B cell (primary cell): ENCODE results near the gene ZNF554. TPM values are rescaled to one million over a fixed set of nuclear protein-coding genes. Genes with fewer than 3 reads are reported as not detected.

Source experiments
- ATAC-seq: fragments of 200-7000 bp; cut with Tn5 transposase; one replicate; pipeline ENCODE4 v1.10.0; 2021; ENCODE audit warnings: low read depth, mild to moderate bottlenecking, moderate number of reproducible peaks, moderate library complexity
- CTCF ChIA-PET: fragments of 350-600 bp; sonication (Branson Sonifier 250); formaldehyde crosslinking; loops from one replicate; lab custom pipeline; 2021; ENCODE audit warnings: antibody characterized with exemption, inconsistent platforms; lab: Charles Lee
- POLR2A ChIA-PET: fragments of 350-600 bp; sonication (Branson Sonifier 250); formaldehyde crosslinking; loops from one replicate; lab custom pipeline; 2021; ENCODE audit warnings: antibody characterized with exemption; lab: Charles Lee
- DNase-seq: peaks from one replicate; pipeline ENCODE4 v3.0.0; 2013
- H2AFZ ChIP-seq: 2 replicates; pipeline ENCODE4 v1.6.1; 2012; ENCODE audit warnings: mild to moderate bottlenecking, low read depth, low read length; ENCODE audit not compliant: insufficient read depth, poor library complexity, severe bottlenecking
- H3K27ac ChIP-seq, 2 donors: 1 replicate in 1 of 2; 2 replicates in 1 of 2; pipeline ENCODE4 v1.5.1; 2012 to 2013; ENCODE audit warnings: low read length in 2 of 2, mild to moderate bottlenecking in 2 of 2, moderate library complexity in 1 of 2
- H3K27me3 ChIP-seq, 4 experiments: fragments of 200-600 bp in 1 of 4; sonication (generic) in 1 of 4; replicated peaks in 1 of 4; 1 replicate in 2 of 4; 2 replicates in 2 of 4; pipeline versions ENCODE4 v1.6.1 to v1.7.0; 2013 to 2016; ENCODE audit warnings: low read length in 3 of 4, mild to moderate bottlenecking in 2 of 4, mixed read lengths in 1 of 4, moderate library complexity in 1 of 4; ENCODE audit not compliant: insufficient read depth in 4 of 4, control insufficient read depth in 3 of 4; ENCODE audit errors: control extremely low read depth in 1 of 4
- H3K36me3 ChIP-seq, 2 experiments: replicated peaks in 1 of 2; 1 replicate in 1 of 2; 2 replicates in 1 of 2; pipeline versions ENCODE4 v1.6.1 to v1.7.1; 2013; ENCODE audit warnings: low read length in 1 of 2; ENCODE audit not compliant: insufficient read depth in 2 of 2, control insufficient read depth in 1 of 2; ENCODE audit errors: control extremely low read depth in 1 of 2, extremely low read depth in 1 of 2
- H3K4me1 ChIP-seq, 2 donors: fragments of 200-600 bp in 1 of 2; sonication (generic) in 1 of 2; 1 replicate in 1 of 2; 2 replicates in 1 of 2; pipeline versions ENCODE4 v1.5.1 to v1.6.1; 2013 to 2017; ENCODE audit warnings: low read length in 2 of 2; ENCODE audit not compliant: control insufficient read depth in 2 of 2, insufficient read depth in 2 of 2
- H3K4me2 ChIP-seq: replicated peaks from 2 replicates; pipeline ENCODE3; 2012; ENCODE audit warnings: mild to moderate bottlenecking, low read depth, low read length; ENCODE audit not compliant: poor library complexity, severe bottlenecking
- H3K4me3 ChIP-seq, 5 experiments: fragments of 200-600 bp in 1 of 5; sonication (generic) in 1 of 5; 1 replicate in 3 of 5; 2 replicates in 2 of 5; pipeline versions ENCODE4 v1.5.1 to v1.7.0; 2011 to 2016; ENCODE audit warnings: low read length in 4 of 5, mild to moderate bottlenecking in 4 of 5, low read depth in 2 of 5, control low read depth in 1 of 5, moderate library complexity in 1 of 5; ENCODE audit not compliant: insufficient read depth in 1 of 5; ENCODE audit errors: control extremely low read depth in 1 of 5, extremely low read depth in 1 of 5
- H3K79me2 ChIP-seq: fragments of 200-600 bp; sonication (generic); one replicate; pipeline ENCODE4 v1.6.0; 2016; ENCODE audit warnings: low read length; ENCODE audit not compliant: control insufficient read depth, insufficient read depth
- H3K9ac ChIP-seq: fragments of 200-600 bp; sonication (generic); 2 replicates; pipeline ENCODE4 v1.6.1; 2017; ENCODE audit warnings: mild to moderate bottlenecking, low read length, moderate library complexity
- H3K9me3 ChIP-seq, 3 donors: one replicate each; pipeline versions ENCODE4 v1.6.1 to v1.7.1; 2013; ENCODE audit warnings: low read length in 2 of 3; ENCODE audit not compliant: control insufficient read depth in 2 of 3, insufficient read depth in 1 of 3; ENCODE audit errors: control extremely low read depth in 1 of 3
- H4K20me1 ChIP-seq: 2 replicates; pipeline ENCODE4 v1.6.0; 2012; ENCODE audit warnings: mild to moderate bottlenecking, low read length; ENCODE audit not compliant: insufficient read depth, control insufficient read depth, poor library complexity, severe bottlenecking
- H3K27ac Mint-ChIP-seq: one replicate; pipeline ENCODE4 v1.8.0; 2021; ENCODE audit warnings: mixed read lengths
- H3K27me3 Mint-ChIP-seq: one replicate; pipeline ENCODE4 v1.8.0; 2021; ENCODE audit warnings: mixed read lengths
- H3K4me1 Mint-ChIP-seq: one replicate; pipeline ENCODE4 v1.8.0; 2021; ENCODE audit warnings: mixed read lengths
- H3K4me3 Mint-ChIP-seq: one replicate; pipeline ENCODE4 v1.8.0; 2021; ENCODE audit warnings: mixed read lengths
- H3K9me3 Mint-ChIP-seq: one replicate; pipeline ENCODE4 v1.8.0; 2022; ENCODE audit warnings: mixed read lengths; ENCODE audit not compliant: insufficient read depth
- EZH2 ChIP-seq: IDR thresholded peaks from 2 replicates; pipeline ENCODE4 v1.6.1; 2012; ENCODE audit warnings: borderline replicate concordance, low read depth, mild to moderate bottlenecking, moderate library complexity, low read length; ENCODE audit not compliant: insufficient read depth, poor library complexity, severe bottlenecking
- WGBS: methylation state at CpG from one replicate; pipeline ENCODE4 v1.1.5; 2013; ENCODE audit warnings: missing lambda C conversion rate; ENCODE audit not compliant: insufficient coverage; 5-methylcytosine and 5-hydroxymethylcytosine counted together
- intact Hi-C: fragments of 100-400 bp; cut with micrococcal nuclease; formaldehyde crosslinking; loops from one replicate; pipeline ENCODE4 v1.10.0; 2022
- polyA plus RNA-seq: library from polyadenylated mRNA; depleted of rRNA; stranded (reverse); fragments of >200 nt; gene quantifications from 2 replicates; pipeline ENCODE4 v1.2.3, GENCODE V29; 2012
- total RNA-seq, 2 donors: library from RNA; stranded (reverse); fragments of 120-200 nt in 1 of 2; gene quantifications; 1 replicate in 1 of 2; 2 replicates in 1 of 2; pipeline versions ENCODE4 v1.2.3 to v1.2.4, GENCODE V29; 2013 to 2022
- TF ChIP-seq, protein P1 (sequence below): fragments of 200-600 bp; IDR thresholded peaks from one replicate; pipeline ENCODE4 v1.8.0; 2022; ENCODE audit warnings: antibody characterized with exemption, mild to moderate bottlenecking

The ZNF554 gene
- total and polyA plus RNA-seq, 2 donors (not counting 1 experiment from before 2014, with no cell fraction given), result 2.8 to 5.9 TPM

DNA sequence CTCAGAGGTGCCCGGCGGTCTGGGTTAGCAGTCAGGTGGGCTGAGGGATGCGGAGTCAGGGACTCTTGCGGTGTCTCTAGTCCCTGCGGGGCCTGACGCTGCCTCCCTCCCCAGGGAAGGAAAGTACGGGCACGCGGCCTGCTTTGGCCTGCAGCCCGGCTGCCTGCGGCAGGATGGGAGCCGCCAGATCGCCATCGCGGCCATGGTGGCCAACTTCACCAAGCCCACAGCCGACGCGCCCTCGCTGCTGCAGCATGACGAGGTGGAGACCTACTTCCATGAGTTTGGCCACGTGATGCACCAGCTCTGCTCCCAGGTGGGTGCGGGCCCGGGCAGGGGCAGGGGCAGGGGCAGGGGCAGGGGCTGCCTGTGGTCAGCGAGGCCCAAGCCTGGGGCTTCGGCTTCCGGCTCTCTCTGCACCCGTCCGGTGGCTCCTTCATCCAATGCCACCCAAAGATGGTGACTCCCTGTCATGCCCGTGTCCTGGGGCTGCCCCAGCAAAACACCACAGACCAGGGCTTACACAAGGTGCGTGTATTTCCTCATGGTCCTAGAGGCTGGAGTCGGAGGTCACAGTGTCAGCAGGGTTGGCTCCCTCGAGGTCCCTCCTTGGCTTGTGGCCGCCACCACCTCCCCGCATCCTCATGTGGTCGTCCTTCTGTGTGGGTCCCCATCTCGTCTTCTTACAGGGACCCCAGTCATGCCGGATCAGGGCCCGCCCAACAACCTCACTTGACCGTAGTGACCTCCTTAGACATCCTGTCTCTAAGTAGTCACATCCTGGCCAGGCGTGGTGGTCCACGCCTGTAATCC is 11.3 kb upstream of the ZNF554 start:
- Histone ChIP-seq H3K9ac (no peak overlapping the region), H3K27ac (no peak overlapping the region), H3K4me2 (no peak overlapping the region), H4K20me1 (no peaks in the 10 kb centered on the region), H3K79me2 (no peaks in the 10 kb centered on the region), H3K4me3 (no peak overlapping the region), H3K9me3 (no peaks in the 10 kb centered on the region), H3K36me3 (peaks cover 0 to 30% of the 10 kb centered on the region in 2 experiments), H3K4me1 (no peaks in the 10 kb centered on the region), H2AFZ (no peak overlapping the region), H3K27me3 (no peaks in the 10 kb centered on the region)
- ChIA-PET POLR2A (no interaction called here), CTCF (no interaction called here)
- Mint-ChIP-seq H3K4me3 (no peak overlapping the region), H3K9me3 (no peaks in the 10 kb centered on the region), H3K27me3 (no peaks in the 10 kb centered on the region), H3K4me1 (no peaks in the 10 kb centered on the region), H3K27ac (no peak overlapping the region)
- intact Hi-C loops, result no loop called here
- ATAC-seq (no peak), DNase-seq (no peak)
- TF ChIP-seq, protein P1, sequence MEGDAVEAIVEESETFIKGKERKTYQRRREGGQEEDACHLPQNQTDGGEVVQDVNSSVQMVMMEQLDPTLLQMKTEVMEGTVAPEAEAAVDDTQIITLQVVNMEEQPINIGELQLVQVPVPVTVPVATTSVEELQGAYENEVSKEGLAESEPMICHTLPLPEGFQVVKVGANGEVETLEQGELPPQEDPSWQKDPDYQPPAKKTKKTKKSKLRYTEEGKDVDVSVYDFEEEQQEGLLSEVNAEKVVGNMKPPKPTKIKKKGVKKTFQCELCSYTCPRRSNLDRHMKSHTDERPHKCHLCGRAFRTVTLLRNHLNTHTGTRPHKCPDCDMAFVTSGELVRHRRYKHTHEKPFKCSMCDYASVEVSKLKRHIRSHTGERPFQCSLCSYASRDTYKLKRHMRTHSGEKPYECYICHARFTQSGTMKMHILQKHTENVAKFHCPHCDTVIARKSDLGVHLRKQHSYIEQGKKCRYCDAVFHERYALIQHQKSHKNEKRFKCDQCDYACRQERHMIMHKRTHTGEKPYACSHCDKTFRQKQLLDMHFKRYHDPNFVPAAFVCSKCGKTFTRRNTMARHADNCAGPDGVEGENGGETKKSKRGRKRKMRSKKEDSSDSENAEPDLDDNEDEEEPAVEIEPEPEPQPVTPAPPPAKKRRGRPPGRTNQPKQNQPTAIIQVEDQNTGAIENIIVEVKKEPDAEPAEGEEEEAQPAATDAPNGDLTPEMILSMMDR, result no peak
- no peak for TF ChIP-seq EZH2
- 98% methylated on average over 39 of the region's 41 CpGs for WGBS

DNA sequence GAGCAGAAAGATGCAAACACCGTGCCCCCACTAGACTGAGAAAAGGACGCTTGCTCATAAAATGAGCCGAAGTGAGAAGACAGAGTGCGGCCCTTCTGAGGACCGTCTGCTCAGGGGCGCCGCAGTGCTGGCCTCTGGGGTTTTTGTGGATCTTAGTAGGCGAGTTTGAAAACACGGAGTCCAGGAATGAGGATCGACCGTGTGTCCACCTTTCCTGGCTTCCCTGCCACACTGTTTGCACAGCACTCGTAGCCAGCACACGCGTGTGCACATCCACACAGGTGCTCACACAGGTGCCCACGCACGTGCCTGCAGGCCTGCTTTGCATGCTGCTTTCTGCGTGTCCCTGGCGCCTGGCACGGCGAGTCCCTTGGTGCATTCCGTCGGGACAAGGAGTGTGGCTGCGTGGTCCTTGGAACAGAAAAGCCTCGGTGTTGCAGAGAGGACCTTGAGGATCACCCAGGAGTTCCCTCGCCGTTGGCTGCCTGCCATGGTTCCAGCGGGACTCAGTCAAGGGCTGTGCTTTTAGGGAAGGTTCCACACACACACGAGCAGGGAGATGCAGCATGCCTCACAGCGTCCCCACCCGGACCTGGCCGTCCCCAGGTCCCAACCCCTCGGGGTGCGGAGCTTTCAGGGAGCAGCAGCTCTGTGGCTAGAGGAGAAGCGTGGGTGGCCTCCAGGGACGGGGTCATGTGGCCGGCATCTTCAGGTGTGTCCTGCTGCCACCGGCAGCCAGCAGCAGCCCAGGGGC is 10.1 kb upstream of the ZNF554 start:
- DNase-seq, result no peak
- Mint-ChIP-seq H3K27me3 (no peaks in the 10 kb centered on the region), H3K9me3 (no peaks in the 10 kb centered on the region), H3K4me1 (no peaks in the 10 kb centered on the region), H3K4me3 (no peak overlapping the region), H3K27ac (no peak overlapping the region)
- Histone ChIP-seq H3K79me2 (no peaks in the 10 kb centered on the region), H3K9ac (no peak overlapping the region), H3K9me3 (no peaks in the 10 kb centered on the region), H3K4me3 (no peak overlapping the region), H3K4me1 (no peaks in the 10 kb centered on the region), H4K20me1 (no peaks in the 10 kb centered on the region), H3K4me2 (no peak overlapping the region), H3K27ac (no peak overlapping the region), H2AFZ (no peak overlapping the region), H3K36me3 (peaks cover 0 to 30% of the 10 kb centered on the region in 2 experiments), H3K27me3 (no peaks in the 10 kb centered on the region)
- CTCF ChIA-PET, result no interaction called here
- WGBS, result 97% methylated on average over 37 of the region's 37 CpGs
- ATAC-seq, result no peak
- intact Hi-C loops, result no loop called here
- POLR2A ChIA-PET, result no interaction called here
- TF ChIP-seq, protein P1, result no peak
- no peak for TF ChIP-seq EZH2
